GM12875 (cell line): ENCODE data around the gene MPST.

ENCODE experiments used
- H3K4me3 ChIP-seq: one replicate; pipeline ENCODE4 v1.5.1; 2011; ENCODE audit warnings: low read depth, low read length, control low read depth
- TF ChIP-seq, protein P1 (sequence below): IDR thresholded peaks from 2 replicates; pipeline ENCODE4 v1.5.1; 2011; ENCODE audit warnings: low read depth, mild to moderate bottlenecking, control low read depth, inconsistent platforms, low read length, moderate library complexity, borderline replicate concordance; ENCODE audit not compliant: insufficient read depth

Gene MPST

GRCh38 chr22:37017356-37017755 is 2.2 kb upstream of the MPST start:
- TF ChIP-seq, protein P1, sequence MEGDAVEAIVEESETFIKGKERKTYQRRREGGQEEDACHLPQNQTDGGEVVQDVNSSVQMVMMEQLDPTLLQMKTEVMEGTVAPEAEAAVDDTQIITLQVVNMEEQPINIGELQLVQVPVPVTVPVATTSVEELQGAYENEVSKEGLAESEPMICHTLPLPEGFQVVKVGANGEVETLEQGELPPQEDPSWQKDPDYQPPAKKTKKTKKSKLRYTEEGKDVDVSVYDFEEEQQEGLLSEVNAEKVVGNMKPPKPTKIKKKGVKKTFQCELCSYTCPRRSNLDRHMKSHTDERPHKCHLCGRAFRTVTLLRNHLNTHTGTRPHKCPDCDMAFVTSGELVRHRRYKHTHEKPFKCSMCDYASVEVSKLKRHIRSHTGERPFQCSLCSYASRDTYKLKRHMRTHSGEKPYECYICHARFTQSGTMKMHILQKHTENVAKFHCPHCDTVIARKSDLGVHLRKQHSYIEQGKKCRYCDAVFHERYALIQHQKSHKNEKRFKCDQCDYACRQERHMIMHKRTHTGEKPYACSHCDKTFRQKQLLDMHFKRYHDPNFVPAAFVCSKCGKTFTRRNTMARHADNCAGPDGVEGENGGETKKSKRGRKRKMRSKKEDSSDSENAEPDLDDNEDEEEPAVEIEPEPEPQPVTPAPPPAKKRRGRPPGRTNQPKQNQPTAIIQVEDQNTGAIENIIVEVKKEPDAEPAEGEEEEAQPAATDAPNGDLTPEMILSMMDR = no peak
- no peak overlapping the region for H3K4me3 ChIP-seq

DNA sequence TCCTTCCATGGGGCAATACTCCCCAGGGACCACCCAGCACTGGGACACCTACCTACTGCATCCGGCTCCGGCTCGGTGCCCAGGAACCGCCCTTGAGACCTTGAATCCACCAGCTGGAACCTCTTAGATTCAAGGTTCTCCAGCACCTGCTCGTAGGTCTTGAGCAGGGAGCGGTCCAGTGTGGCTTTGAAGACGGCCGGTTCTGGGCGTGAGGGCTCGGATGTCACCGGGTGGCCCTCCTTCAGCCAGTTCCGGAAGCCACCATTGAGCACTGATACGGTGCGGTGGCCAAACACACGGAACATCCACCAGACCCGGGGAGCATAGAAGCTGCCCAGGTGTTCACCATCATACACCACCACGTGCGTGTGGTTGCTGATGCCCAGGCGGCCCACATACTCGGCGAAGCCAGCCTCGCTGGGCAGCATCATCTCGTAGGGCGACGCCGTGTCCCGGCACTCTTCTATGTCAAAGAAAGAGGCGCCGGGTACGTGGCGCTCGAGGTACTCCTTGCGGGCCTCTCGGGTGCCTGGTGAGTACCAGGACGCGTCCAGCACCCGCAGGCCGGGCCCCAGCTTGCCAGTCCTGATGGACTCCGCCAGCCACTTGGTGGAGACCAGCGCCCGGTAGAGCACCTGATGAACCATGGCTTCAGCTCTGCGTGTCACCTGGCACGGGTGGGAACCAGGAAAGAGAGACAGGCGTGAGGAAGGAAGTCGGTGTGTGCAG is 1.3 kb upstream of the MPST start:
- TF ChIP-seq, protein P1 = no peak
- H3K4me3 ChIP-seq = peak overlapping the region; percentile 92

- TF ChIP-seq, protein P1 = no peak
- H3K4me3 ChIP-seq = peak overlapping the region; percentile 92
These were observed 680 bp upstream of the MPST start for GRCh38 chr22:37018815-37019308.

- TF ChIP-seq, protein P1 = no peak
- H3K4me3 ChIP-seq = peak overlapping the region; percentile 92
These were observed 594 bp downstream of the MPST start for GRCh38 chr22:37020192-37020479.

DNA sequence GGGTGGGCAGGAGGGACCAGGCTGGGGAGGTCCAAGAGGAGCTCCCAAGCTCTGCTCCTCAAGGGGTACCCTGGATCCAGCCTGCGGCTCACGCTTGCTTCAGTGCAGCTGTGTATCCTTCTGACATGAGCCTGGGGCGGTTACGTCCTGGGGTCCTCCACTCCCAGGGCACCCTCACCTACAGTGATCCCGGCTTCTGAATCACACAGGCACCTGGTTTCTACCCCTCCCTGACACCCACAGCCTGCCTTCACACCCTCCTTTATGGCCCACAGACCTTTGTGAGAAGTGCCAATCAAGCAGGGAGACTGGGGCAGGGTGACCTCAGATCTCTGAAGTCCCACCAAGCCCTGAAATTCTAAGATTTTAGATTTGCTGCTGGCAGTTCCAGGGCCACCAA is 1.5 kb downstream of the MPST start:
- H3K4me3 ChIP-seq = no peak overlapping the region
- TF ChIP-seq, protein P1 = no peak

DNA sequence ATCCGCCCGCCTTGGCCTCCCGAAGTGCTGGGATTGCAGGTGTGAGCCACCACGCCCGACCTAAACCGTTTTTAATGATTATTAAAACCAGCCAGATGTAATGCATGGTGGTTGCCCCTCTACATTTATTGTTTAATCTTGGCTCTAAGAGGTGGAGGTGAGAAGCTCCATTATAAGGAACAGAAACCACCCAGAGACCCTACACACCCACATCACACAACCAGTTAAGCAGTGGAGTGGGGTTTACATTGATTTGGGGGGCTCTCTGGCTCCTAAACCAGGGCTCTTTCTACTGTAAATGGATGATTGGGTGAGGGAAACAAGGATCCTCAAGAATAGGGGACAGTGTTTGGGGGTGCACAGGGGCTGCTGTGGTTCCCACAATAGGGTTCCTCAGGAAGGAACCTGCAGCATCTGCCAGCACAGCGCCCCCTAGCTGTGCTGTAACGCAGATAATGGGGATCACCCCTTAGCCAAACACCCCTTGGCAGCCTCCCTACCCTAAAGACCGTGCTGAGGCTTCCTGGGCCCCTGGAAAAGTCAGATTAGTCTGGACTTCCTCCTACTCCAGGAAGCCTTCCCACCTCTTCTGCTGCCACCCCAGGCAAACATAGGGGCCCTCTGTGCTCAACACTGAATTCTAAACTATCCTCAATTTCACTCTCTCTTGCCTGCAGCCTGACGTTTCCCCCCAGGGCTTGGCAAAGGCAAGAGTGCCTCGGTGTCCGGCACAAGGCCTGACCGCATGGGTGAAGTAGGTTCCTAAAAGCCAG is 2.4 kb downstream of the MPST start:
- TF ChIP-seq, protein P1 = peak; percentile 91
- no peak overlapping the region for H3K4me3 ChIP-seq
